Activated CD8-positive, alpha-beta memory T cell treated with anti-CD3 and anti-CD28 coated beads for 24 hours (primary cell): ENCODE measurements around the gene HHIPL1.

Source experiments
- DNase-seq: peaks from one replicate; pipeline ENCODE4 v3.0.0-alpha.2; 2020

Gene HHIPL1

GRCh38 chr14:99691111-99691885 lies 46.4 kb downstream of the HHIPL1 start:
- DNase-seq, result peak; percentile 38

GRCh38 chr14:99693918-99694317 lies 49.0 kb downstream of the HHIPL1 start:
- no peak for DNase-seq

DNA sequence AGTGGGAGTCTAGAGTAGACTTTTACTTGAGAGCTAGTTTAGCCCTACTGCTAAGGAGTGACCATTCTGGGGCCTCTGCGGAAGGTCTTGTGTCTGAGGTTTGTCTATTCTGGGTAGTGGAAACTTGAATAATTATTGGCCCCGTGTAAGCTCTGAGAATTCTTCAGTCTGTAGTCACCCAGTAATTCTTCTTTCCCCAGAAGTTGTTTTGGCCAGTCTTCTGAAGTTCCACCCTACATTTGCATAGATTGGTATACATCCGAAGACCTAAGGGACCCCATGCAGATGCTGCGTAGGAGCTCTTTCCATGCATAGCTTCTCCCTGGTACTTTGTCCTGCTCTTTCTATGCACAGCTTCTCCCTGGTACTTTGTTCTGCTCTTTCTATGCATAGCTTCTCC lies 52.0 kb downstream of the HHIPL1 start:
- DNase-seq, result no peak

- DNase-seq, result no peak
Measured at GRCh38 chr14:99698236-99698635, 53.3 kb downstream of the HHIPL1 start.

DNA sequence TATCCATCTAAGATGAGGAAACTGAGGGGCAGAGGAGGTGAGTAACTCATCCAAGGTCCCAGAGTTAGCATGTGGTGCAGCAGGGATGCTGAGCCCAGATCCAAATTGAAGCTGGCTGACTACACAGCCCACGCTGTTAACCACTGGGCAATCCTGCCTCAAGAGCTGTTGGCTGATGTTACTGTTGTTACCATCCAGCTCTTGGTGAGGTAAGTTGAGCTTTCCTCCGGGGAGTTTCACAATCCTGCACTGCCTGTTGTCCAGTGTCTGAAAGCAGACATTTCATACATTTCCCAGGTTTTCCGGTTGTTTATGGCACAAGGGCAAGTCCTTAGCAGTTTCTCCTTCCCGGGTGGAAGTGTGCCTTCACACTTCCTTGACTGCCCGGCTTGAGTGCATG lies 53.7 kb downstream of the HHIPL1 start:
- peak; percentile 28 for DNase-seq

- peak; percentile 42 for DNase-seq
Measured at GRCh38 chr14:99699085-99699760, 54.3 kb downstream of the HHIPL1 start.

GRCh38 chr14:99699861-99700260 lies 54.9 kb downstream of the HHIPL1 start:
- DNase-seq, result peak; percentile 5

DNA sequence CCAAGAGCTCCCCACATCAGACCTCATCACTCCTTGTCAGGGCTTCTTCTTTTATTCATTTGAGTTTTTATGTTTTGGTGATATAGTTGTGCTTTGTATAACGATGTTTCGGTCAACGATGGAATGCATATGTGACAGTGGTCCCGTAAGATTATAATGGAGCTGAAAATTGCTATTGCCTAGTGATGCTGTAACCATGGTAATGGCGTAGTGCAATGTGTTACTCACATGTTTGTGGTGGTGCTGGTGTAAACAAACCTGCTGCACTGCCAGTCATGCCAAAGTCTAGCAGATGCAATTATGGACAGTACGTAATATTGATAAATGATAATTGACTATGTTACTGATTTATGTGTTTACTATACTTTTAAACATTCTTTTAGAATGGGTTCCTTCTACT lies 55.5 kb downstream of the HHIPL1 start:
- no peak for DNase-seq

DNA sequence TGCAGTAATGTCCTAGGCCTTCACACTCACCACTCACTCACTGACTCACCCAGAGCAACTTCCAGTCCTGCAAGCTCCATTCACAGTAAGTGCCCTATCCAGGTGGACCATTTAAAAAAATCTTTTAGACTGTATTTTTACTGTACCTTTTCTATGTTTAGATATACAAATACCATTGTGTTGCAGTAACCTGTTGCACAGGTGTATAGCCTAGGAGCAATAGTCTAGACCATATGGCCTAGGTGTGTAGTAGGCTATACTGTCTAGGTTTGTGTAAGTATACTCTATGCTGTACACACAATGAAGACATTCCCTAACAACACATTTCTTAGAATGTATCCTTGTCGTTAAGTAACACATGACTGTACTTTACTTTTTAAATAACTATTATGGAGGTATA lies 56.3 kb downstream of the HHIPL1 start:
- no peak for DNase-seq

DNA sequence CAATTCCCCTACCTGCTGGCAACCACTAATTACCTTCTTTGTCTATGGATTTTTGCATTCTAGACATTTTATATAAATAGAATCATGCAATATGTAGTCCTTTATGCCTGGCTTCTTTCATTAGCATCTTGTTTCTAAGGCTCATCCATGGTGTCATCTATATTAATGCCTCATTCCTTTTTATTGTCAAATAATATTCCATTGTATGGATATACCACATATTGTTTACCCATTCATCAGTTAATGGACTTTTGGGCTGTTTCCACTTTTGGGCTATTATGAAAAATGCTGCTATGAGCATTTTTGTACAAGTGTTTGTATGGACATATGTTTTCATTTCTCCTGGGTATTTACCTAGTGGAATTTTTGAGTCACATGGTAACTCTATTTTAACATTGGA lies 57.2 kb downstream of the HHIPL1 start:
- DNase-seq, result no peak

GRCh38 chr14:99703381-99703780 lies 58.5 kb downstream of the HHIPL1 start:
- peak; percentile 7 for DNase-seq

DNA sequence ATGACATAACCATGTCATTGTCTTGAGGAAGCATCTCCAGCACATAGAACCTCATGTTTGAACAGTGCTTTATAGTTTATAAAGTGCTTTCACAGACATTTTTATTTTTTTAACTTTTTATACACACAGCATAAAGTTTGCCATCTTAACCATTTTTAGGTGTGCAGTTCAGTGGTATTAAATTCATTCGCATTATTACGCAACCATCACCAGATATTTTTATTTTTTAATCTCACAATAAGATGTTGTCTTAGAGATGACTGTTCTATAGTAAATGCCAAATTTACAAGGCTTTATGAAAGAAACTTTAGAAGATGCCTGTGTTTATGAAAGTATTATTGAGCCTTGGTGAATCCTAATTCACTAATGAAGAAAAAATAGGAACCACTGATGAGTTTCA lies 59.1 kb downstream of the HHIPL1 start:
- DNase-seq, result no peak

DNA sequence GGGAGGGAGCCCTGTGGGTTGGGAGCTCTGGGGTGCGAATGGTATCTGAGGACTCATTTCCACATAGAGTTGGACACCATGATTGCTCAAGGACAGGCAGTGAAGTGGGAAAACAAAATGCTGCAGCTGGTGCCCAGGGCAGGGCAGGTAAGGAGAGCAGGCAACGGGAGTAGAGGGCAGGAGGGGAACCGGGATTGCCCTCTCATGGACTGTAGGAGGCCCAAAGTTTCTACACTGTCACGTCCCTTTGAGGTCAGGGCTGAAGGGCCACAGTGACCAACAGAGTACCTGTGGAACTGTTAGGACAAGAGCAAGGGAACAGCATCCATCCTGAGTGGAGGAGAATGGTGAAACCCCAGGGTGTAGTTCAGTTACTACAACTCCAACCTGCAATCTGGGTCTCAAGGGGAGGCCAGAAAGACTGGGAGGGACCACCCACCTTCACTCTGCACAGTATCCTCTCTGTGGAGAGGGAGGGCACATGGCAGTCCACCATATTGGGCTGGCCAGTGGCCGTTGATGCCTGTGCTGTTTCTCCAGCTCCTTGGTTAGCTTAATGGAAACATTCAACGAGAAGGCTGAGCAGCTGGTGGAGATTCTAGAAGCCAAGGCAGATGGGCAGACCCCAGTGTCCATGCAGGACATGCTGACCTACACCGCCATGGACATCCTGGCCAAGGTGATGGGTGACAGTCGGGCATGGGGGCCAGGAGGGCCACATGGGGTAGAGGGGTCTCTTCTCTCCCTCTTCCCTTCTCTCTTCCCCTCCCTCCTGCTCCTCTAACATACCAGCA lies 61.4 kb downstream of the HHIPL1 start:
- peak; percentile 24 for DNase-seq

GRCh38 chr14:99707420-99707819 lies 62.5 kb downstream of the HHIPL1 start:
- DNase-seq, result no peak

GRCh38 chr14:99707921-99708320 lies 63.0 kb downstream of the HHIPL1 start:
- peak; percentile 4 for DNase-seq

GRCh38 chr14:99708449-99708848 lies 63.5 kb downstream of the HHIPL1 start:
- peak; percentile 32 for DNase-seq

DNA sequence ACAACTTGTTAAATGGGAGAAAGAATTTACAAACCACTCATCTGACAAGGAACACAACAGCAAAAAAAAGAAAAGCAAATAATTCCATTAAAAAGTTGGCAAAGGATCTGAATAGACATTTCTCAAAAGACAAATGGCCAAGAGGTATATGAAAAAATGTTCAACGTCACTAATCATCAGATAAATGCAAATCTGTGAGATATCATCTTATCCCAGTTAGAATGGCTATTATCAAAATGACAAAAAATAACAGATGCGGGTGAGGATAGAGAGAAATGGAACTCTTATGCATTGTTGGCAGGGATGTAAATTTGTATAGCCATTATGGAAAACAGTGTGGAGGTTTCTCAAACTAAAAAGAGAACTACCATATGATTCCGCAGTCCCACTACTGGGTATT lies 69.0 kb downstream of the HHIPL1 start:
- no peak for DNase-seq

GRCh38 chr14:99715266-99716000 lies 70.5 kb downstream of the HHIPL1 start:
- peak; percentile 15 for DNase-seq

GRCh38 chr14:99716091-99716849 lies 71.3 kb downstream of the HHIPL1 start:
- peak; percentile 33 for DNase-seq

- peak; percentile 35 for DNase-seq
Measured at GRCh38 chr14:99716850-99717681, 72.1 kb downstream of the HHIPL1 start.

- peak; percentile 30 for DNase-seq
Measured at GRCh38 chr14:99717682-99718013, 72.7 kb downstream of the HHIPL1 start.
